Kidney glomerular epithelial cell (primary cell): ENCODE results near the gene CHADL.
A peak's percentile ranks its signal among the peaks of the same experiment; 100 is the strongest.
"Not testable (repeated sequence)": the region's sequence is repeated elsewhere in the genome, so short reads cannot be mapped to it uniquely, and the experiment has no call there.

Experiments
- DNase-seq: peaks from one replicate; lab custom pipeline; 2025; lab: John Stamatoyannopoulos, UW

The CHADL gene

DNA sequence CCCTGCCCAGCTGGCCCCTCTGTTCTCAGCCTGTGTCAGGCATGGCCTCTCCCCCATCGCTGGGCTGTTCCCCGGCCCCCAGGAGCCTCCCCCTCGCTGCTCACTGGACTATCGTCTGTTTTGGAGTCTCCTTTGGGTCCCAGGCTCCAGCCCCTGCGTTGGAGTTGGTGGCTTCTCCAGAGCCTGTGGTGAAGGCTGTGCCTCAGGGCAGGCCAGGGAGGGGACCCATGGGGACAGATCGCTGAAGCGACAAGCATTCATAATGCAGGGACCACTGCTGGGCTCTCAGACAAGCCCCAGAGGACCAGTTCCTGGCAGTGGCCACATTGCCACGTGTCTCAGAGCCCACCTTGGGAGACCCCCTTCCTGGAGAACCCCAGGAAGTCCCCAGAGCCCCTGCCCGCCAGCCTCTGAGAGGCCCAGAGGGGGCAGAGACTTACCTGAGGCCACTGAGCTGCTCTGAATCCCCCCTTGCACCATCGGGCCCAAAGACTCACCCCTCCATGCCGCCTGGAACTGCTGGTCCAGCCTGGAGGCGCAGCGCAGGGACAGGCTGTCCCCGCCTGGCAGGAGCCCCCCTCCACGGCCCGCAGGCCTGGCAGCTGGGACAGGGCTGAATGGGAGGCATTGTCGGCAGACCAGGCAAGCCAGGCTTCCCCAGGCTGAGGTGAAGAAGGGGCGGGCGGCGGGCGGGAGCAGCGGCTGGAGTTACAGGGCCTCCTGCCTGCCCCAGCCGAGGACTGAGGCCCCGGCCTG lies at the start of gene CHADL:
TSS of gene CHADL (minus strand) at position 555 of the 756 bp plus-strand sequence. CDS start at position 505, 50 bp downstream.
- DNase-seq: no peak

DNA sequence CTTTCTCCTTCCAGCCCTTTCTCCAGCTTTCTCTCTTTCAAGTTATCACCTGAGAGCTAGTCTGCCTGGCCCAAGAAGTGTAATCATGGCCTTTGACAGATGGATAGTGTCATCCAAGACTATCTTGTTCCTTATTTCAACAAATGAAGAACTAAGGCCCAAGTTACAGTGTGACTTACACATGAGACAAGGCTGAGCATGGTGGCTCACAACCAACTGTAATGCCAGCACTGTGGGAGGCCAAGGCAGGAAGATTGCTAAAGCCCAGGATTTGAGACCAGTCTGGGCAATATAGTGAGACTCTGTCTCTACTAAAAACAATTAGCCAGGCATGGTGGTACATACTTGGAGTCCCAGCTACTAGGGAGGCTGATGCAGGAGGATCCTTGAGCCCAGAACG lies 48.9 kb upstream of the CHADL start:
- DNase-seq: no peak

DNA sequence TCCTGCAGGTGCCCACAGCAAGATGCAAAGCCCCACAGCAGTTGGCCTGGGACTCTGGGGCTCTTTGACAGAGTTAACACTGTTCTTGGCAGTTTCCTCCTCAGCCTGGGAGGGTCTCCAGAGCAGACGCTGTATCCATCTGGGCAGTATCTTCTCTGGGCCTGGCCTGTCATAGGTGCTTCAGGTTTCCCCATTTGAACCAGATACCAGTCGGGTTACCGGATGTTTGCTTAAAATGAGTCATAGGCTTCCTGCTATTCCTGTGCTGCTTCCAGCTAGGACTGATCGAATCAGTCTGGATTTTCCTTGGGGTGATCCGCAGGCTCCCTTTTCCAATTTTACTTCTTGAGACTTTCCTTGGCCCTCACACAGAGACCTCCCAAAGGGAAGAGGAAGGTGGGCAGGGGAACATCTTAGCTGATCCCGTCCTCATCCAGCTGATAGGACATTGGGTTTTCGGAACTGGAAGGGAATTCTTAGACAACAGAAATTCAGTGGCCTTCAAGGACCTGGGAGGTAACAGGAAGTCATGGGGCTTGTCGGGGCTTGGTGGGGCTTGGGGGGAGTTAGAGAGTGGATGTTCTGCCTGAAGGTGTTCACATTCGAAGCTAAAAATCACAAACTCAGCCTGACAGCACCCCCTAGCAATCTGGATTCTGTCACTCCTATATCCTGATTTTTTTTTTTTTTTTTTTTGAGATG lies 47.7 kb upstream of the CHADL start:
- DNase-seq: peak; percentile 83

DNA sequence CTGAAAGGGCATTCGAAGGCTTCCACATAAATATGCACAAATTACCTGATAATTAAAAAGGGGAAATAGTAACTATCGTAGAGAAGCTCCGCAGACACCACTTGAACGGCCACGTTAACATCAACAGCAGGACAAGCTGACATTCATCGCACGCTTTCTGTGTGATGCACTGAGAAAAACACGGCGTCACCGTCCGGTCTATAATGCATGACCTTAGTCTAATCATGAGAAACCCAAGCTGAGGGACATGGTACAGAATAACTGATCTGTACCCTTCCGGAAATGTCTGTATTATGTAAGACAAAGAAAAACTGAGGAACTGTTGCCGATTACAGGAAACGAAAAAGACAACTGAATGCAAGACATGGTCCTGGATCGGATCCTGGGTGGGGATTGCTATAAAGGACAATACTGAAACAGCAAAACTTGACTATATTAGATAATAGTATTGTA lies 45.9 kb upstream of the CHADL start:
- DNase-seq: no peak

GRCh38 chr22:41285820-41286638 lies 45.3 kb upstream of the CHADL start, which contains the start of gene RANGAP1:
RANGAP1 (minus strand) TSS chr22:41286187; CDS start chr22:41281044, 5,143 bp downstream.
- DNase-seq: peak; percentile 99

DNA sequence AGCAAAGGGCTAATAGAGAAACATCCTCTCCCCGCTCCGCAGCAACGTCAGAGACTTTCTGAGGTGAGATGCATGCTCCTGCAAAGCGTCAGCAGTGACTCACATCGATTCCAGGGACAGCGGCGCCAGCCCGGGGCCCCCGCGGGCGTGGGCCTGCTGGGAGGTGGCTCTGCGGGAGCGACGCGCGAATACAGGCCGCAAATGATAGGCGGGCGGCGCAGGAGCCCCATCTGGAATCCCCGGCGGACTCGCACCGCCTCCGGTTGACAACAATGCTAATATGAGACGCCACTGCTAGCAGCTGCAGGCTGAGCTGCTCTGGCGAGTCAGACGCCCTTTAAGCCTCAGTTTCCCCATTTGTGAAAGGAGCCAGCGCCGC lies 44.7 kb upstream of the CHADL start:
- DNase-seq: peak; percentile 79

DNA sequence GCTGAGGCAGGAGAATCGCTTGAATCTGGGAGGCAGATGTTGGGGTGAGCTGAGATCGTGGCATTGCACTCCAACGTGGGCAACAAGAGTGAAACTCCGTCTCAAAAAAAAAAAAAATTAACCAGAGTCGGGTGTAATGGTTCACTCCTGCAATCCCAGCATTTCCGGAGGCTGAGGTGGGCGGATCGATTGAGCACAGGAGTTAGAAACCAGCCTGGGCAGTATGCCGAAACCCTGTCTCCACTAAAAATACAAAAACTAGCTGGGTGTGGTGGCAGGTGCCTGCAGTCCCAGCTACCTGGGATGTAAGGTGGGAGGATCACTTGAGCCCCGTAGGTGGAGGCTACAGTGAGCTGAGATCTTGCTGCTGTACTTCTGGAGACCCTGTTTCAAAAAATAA lies 43.7 kb upstream of the CHADL start:
- DNase-seq: no peak

GRCh38 chr22:41280854-41281253 lies 40.1 kb upstream of the CHADL start:
- DNase-seq: no peak

- DNase-seq: no peak
Measured at GRCh38 chr22:41280065-41280464, 39.3 kb upstream of the CHADL start.

DNA sequence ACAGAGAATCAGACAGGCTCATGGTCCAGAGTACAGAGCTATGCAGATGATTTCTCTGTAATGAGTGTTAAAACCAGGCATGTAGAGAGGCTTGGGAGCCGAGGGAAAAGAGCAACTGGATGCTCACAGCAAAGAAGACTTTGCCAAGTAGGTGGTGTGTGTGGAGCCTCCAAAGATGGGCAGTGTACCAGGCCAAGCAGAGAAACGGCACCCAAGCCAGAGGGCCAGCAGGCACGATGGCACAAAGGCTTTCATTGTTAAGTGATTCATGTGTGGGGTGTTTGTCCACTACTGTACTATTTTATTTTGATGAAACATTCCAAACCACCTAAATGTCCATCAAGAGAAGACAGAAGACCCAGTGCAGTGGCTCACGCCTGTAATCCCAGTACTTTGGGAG lies 34.1 kb upstream of the CHADL start:
- no peak for DNase-seq

GRCh38 chr22:41273128-41273527 lies 32.4 kb upstream of the CHADL start:
- DNase-seq: no peak

GRCh38 chr22:41271787-41272186 lies 31.1 kb upstream of the CHADL start:
- DNase-seq: no peak

- DNase-seq: no peak
Measured at GRCh38 chr22:41267958-41268357, 27.2 kb upstream of the CHADL start.

DNA sequence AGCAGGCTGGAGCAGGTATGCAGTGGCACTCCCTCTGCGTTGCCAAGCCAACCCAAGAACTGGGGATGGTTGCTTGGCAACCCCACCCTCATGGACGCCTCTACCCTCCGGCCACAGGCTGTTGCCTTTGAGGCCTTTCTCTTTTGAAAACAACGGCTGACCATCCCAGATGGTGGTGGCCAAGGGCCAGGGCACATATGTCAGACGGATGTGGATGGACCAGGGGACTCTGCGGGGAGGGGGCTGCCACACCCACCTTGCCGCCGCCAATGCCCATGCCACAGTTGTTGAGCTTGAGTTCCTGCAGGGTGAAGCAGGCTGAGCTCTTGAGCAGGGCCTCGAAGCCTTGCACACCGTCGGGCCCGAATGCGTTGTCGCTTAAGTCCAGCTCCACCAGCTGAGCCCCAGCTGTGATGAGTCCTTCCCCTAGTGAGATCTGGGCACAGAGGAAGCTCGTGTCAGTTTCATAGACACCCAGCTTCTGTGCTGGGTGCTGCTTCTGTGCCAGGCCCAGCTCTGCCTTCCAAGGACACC lies 23.7 kb upstream of the CHADL start:
- DNase-seq: no peak

DNA sequence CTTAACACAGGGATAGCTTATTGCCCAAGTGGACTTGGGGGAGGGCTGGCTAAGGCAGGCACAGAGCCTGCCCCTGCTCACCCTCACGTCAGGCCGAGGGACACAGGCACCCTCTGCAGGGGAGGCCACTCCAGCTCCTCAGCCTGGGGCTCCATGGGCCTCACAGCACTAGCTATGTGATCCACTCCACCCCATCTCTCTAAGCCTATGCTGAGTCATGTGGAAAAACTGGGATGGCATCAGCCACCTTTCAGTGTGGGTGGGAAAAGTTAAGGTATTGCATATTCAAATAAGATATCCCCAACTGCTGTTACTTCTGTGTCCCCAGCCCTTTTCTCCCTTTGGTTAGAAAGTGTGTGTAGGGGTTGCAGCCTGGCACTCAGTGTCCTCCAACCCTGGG lies 23.0 kb upstream of the CHADL start:
- no peak for DNase-seq

- DNase-seq: no peak
Measured at GRCh38 chr22:41262250-41262765, 21.6 kb upstream of the CHADL start.

DNA sequence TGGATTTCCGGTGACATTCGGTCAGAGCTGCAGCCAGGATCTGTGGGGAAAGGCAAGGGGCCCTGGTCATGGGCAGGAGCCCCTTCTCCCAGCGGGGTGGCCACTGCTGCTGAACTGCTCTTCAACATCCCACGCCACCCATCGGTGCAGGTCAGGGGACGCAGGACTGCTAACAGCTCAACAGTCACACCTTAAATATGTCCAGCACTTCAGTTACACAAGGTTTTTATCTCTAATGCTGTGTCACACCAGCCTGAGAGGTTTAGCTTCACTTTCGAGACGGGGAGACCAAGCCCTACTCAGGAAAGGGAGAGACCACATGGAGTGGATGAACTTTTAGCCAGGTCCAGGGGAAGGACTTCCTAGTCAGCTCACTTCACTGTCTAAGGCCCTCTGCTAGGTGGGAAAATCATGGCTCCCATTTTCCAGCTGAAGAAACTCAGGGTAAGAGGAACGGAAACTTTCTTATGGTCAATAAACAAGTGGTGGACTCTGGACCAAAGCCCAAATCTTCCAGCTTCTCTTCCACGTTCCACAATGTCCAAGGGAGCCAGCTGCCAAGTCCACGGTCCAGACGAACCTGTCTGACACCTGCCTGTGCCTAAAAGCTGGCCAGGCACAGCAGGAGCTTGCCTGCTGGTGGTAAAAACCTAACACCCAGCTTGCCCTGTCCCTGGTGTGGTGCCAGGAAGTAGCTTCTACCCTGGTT lies 21.0 kb upstream of the CHADL start:
- DNase-seq: no peak

DNA sequence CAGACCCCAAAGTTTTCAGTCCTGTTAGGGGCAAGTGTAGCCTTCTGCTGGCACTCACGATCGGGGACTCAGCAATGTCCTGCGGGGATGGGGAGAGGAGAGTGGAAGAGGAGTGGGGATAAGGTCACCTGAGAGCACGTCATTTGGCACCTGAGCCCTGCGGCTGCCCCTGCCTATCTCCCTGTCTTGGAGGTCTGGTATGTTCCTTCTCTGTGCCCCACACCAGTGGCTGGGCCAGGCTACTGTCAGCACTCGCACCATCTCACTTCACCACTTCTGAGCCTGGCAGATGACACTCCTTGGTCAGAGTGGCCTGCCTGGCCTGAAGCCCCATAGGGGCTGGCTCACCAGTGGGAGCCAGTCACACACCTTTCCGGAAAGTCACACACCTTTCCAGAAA lies 20.1 kb upstream of the CHADL start:
- no peak for DNase-seq

DNA sequence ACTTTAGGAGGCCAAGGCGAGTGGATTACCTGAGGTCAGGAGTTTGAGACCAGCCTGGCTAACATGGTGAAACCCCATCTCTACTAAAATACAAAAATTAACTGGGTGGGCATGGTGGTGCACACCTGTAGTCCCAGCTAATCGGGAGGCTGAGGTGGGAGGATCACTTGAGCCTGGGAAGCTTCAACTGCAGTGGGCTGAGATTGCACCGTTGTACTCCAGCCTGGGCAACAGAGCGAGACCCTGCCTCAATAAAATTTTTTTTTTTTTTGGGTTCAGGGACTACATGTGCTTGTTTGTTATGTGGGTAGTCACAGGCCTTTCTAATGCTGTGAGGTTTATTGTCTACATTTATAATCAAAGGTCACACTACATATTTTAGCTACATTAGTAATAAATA lies 19.0 kb upstream of the CHADL start:
- not testable (repeated sequence) for DNase-seq

DNA sequence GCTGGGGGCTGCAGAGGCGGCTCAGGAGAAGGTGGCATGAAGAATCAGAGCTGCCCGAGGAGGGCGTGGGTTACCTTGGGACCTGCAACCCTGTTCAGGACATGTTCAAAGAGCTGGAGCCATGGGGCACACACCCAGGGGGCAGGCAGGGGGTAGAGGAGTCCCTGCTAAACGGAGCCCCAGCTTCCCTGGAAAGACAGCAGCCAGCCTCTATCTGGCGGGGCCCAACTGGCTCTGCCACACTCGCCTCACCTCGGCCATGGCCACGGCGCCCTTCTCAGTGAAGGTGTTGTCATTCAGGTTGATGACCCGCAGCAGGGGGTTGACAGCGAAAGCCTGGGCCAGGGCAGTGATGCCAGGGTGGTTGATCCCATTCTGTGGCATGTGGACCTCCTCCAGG lies 17.0 kb upstream of the CHADL start:
- DNase-seq: no peak
